PFSK-1 (cell line): ENCODE data around the gene RABGAP1L.

ENCODE experiments used
- POLR2AphosphoS5 ChIP-seq: IDR thresholded peaks from 2 replicates; pipeline ENCODE4 v1.6.1; 2012; ENCODE audit warnings: low read depth, mild to moderate bottlenecking, control low read depth, low read length, moderate library complexity
- REST ChIP-seq, 2 experiments: IDR thresholded peaks; 2 replicates each; pipeline versions ENCODE4 v1.6.1 to v1.8.0; 2011 to 2012; ENCODE audit warnings: low read depth in 2 of 2, low read length in 2 of 2, control low read depth in 1 of 2, inconsistent platforms in 1 of 2, mild to moderate bottlenecking in 1 of 2, moderate library complexity in 1 of 2; ENCODE audit not compliant: insufficient read depth in 1 of 2
- SIN3A ChIP-seq: IDR thresholded peaks from 2 replicates; pipeline ENCODE4 v1.6.1; 2012; ENCODE audit warnings: mild to moderate bottlenecking, low read length, moderate library complexity, borderline replicate concordance; ENCODE audit not compliant: insufficient read depth
- TAF1 ChIP-seq: IDR thresholded peaks from 2 replicates; pipeline ENCODE4 v1.6.1; 2012; ENCODE audit warnings: low read length, control low read depth, borderline replicate concordance; ENCODE audit not compliant: insufficient read depth

- no peak for TF ChIP-seq TAF1
- TF ChIP-seq SIN3A = no peak
- no peak for TF ChIP-seq POLR2AphosphoS5
- TF ChIP-seq REST (IDR thresholded peaks at IDR 0.05; ENCODE audit: insufficient read depth in 1 of 2, low read depth in 2 of 2, low read length in 2 of 2) = no peak
These were observed 46.7 kb upstream of the RABGAP1L start for GRCh38 chr1:174112489-174113162.
